GM19239 (cell line): ENCODE data around the gene PHF21A.
A peak's percentile ranks its signal among the peaks of the same experiment; 100 is the strongest.

ENCODE experiments used
- DNase-seq: peaks from one replicate; pipeline ENCODE4 v3.0.0; 2011; ENCODE audit warnings: low spot score; ENCODE audit not compliant: insufficient read length
- FAIRE-seq: peaks from 2 replicates; lab custom pipeline; 2011; peaks lifted over from hg19 to GRCh38; lab: Jason Lieb, UNC

The PHF21A gene

DNA sequence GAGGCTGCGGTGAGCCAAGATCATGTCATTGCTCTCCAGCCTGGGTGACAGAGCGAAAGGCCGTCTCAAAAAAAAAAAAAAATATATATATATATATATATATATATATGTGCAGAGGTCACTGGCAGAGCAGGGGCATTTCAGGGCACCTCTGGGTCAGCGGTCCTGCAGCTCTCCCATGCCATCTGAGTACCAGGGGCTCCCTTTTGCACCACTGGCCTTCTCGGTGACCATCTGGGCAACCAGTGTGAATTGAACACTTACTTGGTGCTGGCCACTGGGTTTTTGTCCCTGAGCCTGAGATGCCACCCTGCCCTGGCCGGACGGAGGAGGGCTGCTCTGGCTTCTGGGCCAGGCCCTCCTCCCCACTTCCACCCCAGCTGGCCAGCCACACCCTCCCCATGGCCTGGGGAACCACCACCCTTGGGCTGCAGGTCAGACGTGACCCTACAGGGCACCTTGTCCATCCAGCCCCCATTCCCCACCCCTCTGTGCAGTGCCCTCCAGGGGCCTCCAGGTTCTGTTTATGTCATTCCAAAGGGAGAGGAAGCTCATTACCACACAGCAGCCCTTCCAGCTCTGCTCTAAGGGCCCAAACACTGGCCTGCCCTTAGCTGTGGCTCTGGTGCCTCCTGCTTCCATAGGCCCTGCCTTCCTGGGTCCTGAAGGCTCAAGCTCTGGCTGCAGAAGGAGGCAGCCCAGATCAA is 225.5 kb downstream of the PHF21A start:
- no peak for FAIRE-seq
- DNase-seq = no peak

- FAIRE-seq (no peak), DNase-seq (no peak)
These were observed 226.6 kb downstream of the PHF21A start for GRCh38 chr11:45894555-45895247.

- DNase-seq = no peak
- no peak for FAIRE-seq
These were observed 228.4 kb downstream of the PHF21A start for GRCh38 chr11:45892856-45893255.

DNA sequence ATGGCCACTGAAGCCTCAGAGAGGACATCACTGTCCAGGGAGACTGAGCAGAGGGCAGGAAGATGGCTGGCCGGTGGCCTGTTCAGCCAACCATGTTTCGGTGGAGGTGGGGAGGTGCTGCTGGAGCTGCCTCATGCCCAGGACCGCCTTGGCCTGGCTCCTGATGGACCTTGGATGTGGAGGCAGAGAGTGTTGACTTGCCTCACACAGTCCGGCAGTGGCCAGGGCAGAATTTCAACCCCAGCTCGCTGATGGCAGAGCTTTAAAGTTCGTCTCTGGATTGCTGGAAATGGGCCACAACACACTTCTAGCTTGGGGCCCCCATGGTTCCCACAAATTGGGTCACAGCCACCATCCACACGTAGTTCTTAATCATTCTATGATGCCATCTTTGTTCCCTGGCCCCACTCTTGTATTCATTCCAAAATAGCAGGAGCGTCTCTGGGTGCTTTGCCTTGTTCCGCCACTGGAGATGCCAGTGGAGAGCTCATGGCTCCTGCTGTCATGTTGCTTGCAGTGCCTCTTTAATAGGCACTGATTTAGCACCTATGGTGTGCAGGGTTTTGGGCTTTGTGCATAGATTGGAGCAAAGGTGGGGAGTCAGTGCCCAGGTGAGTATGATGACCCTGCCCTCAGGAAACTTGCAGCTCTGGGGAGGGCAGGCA is 230.2 kb downstream of the PHF21A start:
- no peak for DNase-seq
- no peak for FAIRE-seq

- FAIRE-seq = no peak
These were observed 231.3 kb downstream of the PHF21A start for GRCh38 chr11:45889966-45890365.

DNA sequence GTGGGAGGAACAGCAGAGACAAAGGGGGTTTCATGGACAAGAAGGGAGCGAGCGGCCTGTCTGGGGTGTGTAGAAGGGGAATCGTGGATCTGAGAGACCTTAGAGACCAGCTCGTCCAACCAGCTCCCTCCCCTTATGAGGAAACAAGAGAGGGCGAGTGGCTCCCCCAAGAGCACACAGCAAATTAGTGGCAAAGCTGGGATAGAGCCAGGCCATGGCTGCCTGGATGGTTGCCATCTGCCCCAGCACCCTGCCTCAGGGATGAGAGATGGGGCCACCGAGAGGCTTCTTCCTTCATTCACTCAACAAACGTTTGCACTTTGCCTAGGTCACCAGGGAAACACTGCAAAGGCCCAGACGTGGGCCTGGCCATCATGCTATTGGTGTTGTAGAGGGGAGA is 231.7 kb downstream of the PHF21A start:
- DNase-seq = no peak
- no peak for FAIRE-seq

More at GRCh38 chr11:45889966-45890365, 231.3 kb downstream of the PHF21A start:
- DNase-seq = no peak

GRCh38 chr11:45887587-45887986 is 233.7 kb downstream of the PHF21A start:
- DNase-seq = no peak
- FAIRE-seq = no peak

DNA sequence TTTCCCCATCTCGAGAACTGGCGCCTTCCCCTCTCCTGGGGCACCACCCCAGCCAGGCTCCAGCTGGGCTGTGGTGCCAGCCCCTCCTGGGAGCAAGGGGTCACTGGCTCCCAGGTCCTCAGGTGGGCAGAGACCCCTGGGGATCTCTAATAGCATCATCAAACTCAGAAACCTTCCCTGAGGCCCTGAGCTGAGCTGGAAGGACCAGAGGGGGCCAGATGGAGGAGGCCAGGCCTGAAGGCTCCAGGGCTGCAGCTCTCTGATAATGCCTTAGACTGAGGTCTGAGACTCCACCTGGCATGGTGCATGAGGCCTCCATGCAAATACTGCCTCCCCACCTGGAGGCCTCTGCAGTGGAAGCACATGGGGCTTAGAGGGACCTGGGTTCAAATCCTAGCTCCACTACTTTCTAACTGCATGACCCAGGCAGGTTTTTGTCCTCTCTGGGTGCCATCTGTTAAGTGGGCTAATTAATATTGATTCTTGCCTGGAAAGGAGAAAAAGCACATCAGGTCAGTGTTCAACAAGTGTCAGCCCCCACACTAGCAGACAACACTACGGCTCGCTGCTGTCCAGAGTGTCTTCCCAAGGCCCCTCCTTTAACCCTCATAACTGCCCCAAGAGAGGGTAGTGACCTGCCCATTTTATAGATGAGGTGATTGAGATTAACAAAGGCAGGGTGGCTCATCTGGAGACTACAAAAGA is 234.3 kb downstream of the PHF21A start:
- no peak for DNase-seq
- no peak for FAIRE-seq

- DNase-seq = no peak
- FAIRE-seq = no peak
These were observed 235.1 kb downstream of the PHF21A start for GRCh38 chr11:45885921-45886721.

DNA sequence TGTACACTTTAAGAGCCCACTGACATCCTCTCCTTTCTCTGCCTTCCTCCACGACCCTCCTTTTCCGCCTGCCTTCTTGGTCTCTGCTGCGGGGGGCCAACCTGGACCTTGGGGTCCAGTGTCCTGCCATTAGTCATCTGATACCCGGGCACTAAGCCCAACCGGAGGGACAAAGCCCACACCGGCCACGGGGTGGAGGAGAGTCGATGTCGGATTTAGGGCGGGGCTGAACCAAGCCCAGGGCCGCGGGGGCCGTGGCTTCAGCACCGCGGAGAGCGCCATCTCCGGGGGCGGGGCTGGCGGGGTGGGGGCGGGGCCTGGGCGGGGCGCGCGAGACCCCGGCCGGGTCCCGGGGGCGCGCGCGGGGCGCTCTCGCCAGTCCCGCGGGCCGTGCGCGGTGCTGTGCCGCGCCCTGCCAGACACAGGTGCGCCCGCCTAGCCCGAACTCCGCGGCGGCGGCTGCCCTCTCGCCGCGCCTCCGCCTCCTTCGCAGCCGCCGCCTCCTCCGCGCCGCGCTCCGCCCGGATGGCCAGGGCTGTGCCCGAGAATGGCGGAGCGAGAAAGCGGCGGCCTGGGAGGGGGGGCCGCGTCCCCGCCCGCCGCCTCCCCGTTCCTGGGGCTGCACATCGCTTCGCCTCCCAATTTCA is 235.9 kb downstream of the PHF21A start, which contains the start of gene MAPK8IP1:
Gene MAPK8IP1 (plus strand): TSS at position 378 of the 647 bp plus-strand sequence. CDS start 170 bp downstream, at position 548.
- FAIRE-seq (no peak), DNase-seq (peak; percentile 86)

- FAIRE-seq (no peak), DNase-seq (no peak)
These were observed 236.6 kb downstream of the PHF21A start for GRCh38 chr11:45884596-45885185.
